WTC11 (cell line): ENCODE measurements around the gene ADGRV1. TPM values are rescaled to one million over a fixed set of nuclear protein-coding genes. Genes with fewer than 3 reads are reported as not detected.

Experiments
- ATAC-seq: fragments of 200-7000 bp; cut with Tn5 transposase; 2 replicates; pipeline ENCODE4 v1.10.0; 2021; ENCODE audit warnings: mild to moderate bottlenecking, moderate library complexity
- CTCF ChIA-PET: fragments of 300-600 bp; sonication (Branson Sonifier 250); formaldehyde crosslinking; loops from one replicate; lab custom pipeline; 2021; ENCODE audit warnings: antibody characterized with exemption; lab: Charles Lee
- POLR2A ChIA-PET: fragments of 350-600 bp; sonication (Branson Sonifier 250); formaldehyde crosslinking; loops from one replicate; lab custom pipeline; 2021; ENCODE audit warnings: antibody characterized with exemption; lab: Charles Lee
- DNase-seq: peaks from one replicate; pipeline ENCODE4 v3.0.0; 2021; ENCODE audit warnings: low spot score
- H3K27ac Mint-ChIP-seq: 2 replicates; pipeline ENCODE4 v1.8.0; 2021; ENCODE audit warnings: mixed read lengths
- H3K27me3 Mint-ChIP-seq: 2 replicates; pipeline ENCODE4 v1.8.0; 2021; ENCODE audit warnings: low read depth, mild to moderate bottlenecking, moderate library complexity, mixed read lengths
- H3K36me3 Mint-ChIP-seq: 2 replicates; pipeline ENCODE4 v1.8.0; 2021; ENCODE audit warnings: mixed read lengths
- H3K4me1 Mint-ChIP-seq: 2 replicates; pipeline ENCODE4 v1.8.0; 2022; ENCODE audit warnings: mixed read lengths
- H3K4me3 Mint-ChIP-seq: 2 replicates; pipeline ENCODE4 v1.8.0; 2021; ENCODE audit warnings: mild to moderate bottlenecking, moderate library complexity, mixed read lengths
- H3K9me3 Mint-ChIP-seq: 2 replicates; pipeline ENCODE4 v1.8.0; 2021; ENCODE audit warnings: mixed read lengths
- ATF1 ChIP-seq: sonication (generic); formaldehyde crosslinking; IDR thresholded peaks from 2 replicates; pipeline ENCODE4 v1.8.1; 2023; ENCODE audit warnings: mild to moderate bottlenecking, moderate library complexity, missing genetic modification reagents
- ATF3 ChIP-seq: sonication (generic); formaldehyde crosslinking; conservative IDR thresholded peaks from 2 replicates; pipeline ENCODE4 v1.8.1; 2022; ENCODE audit warnings: mild to moderate bottlenecking, missing genetic modification reagents
- ATF6 ChIP-seq: sonication (generic); formaldehyde crosslinking; IDR thresholded peaks from 2 replicates; pipeline ENCODE4 v1.8.1; 2023; ENCODE audit warnings: mild to moderate bottlenecking, missing genetic modification reagents
- CTCF ChIP-seq: fragments of 200-600 bp; IDR thresholded peaks from 2 replicates; pipeline ENCODE4 v1.8.0; 2022; ENCODE audit warnings: antibody characterized with exemption
- E2F5 ChIP-seq: sonication (generic); formaldehyde crosslinking; IDR thresholded peaks from 2 replicates; pipeline ENCODE4 v1.8.1; 2022; ENCODE audit warnings: mild to moderate bottlenecking, moderate library complexity, missing genetic modification reagents
- EMX1 ChIP-seq: fragments of 250-450 bp; sonication (Bioruptor Pico); IDR thresholded peaks from 2 replicates; pipeline ENCODE4 v1.8.0; 2021; ENCODE audit warnings: mild to moderate bottlenecking
- ESRRA ChIP-seq: sonication (generic); formaldehyde crosslinking; IDR thresholded peaks from 2 replicates; pipeline ENCODE4 v1.8.1; 2022; ENCODE audit warnings: mild to moderate bottlenecking, missing genetic modification reagents, borderline replicate concordance
- NR1H2 ChIP-seq: sonication (generic); formaldehyde crosslinking; IDR thresholded peaks from 2 replicates; pipeline ENCODE4 v1.9.0; 2021; ENCODE audit warnings: mild to moderate bottlenecking, moderate library complexity, missing genetic modification reagents
- NR2C2 ChIP-seq: sonication (generic); formaldehyde crosslinking; IDR thresholded peaks from 2 replicates; pipeline ENCODE4 v1.8.0; 2022; ENCODE audit warnings: mild to moderate bottlenecking, missing genetic modification reagents
- PREB ChIP-seq: sonication (generic); formaldehyde crosslinking; IDR thresholded peaks from 2 replicates; pipeline ENCODE4 v1.8.1; 2022; ENCODE audit warnings: mild to moderate bottlenecking, missing genetic modification reagents, moderate library complexity, borderline replicate concordance
- PRRX2 ChIP-seq: fragments of 250-450 bp; sonication (Bioruptor Pico); IDR thresholded peaks from 2 replicates; pipeline ENCODE4 v1.8.0; 2021; ENCODE audit warnings: mild to moderate bottlenecking
- RELA ChIP-seq: sonication (generic); formaldehyde crosslinking; IDR thresholded peaks from 2 replicates; pipeline ENCODE4 v1.8.1; 2022; ENCODE audit warnings: missing genetic modification reagents, mild to moderate bottlenecking, borderline replicate concordance
- RORB ChIP-seq: fragments of 250-450 bp; sonication (Bioruptor Pico); IDR thresholded peaks from 2 replicates; pipeline ENCODE4 v1.9.0; 2021; ENCODE audit warnings: mild to moderate bottlenecking
- SOX15 ChIP-seq: fragments of 250-450 bp; sonication (Bioruptor Pico); IDR thresholded peaks from 2 replicates; pipeline ENCODE4 v1.9.0; 2021; ENCODE audit warnings: mild to moderate bottlenecking
- TCF7 ChIP-seq: sonication (generic); formaldehyde crosslinking; IDR thresholded peaks from 2 replicates; pipeline ENCODE4 v1.8.0; 2022; ENCODE audit warnings: mild to moderate bottlenecking, low read depth, missing genetic modification reagents, moderate library complexity
- ZNF219 ChIP-seq: sonication (generic); formaldehyde crosslinking; IDR thresholded peaks from 2 replicates; pipeline ENCODE4 v1.8.0; 2023; ENCODE audit warnings: missing genetic modification reagents, mild to moderate bottlenecking, borderline replicate concordance
- ZNF317 ChIP-seq: sonication (generic); formaldehyde crosslinking; IDR thresholded peaks from 2 replicates; pipeline ENCODE4 v1.8.1; 2023; ENCODE audit warnings: low read depth, mild to moderate bottlenecking, moderate library complexity, missing genetic modification reagents, borderline replicate concordance
- ZNF671 ChIP-seq: fragments of 250-450 bp; sonication (Bioruptor Pico); IDR thresholded peaks from 2 replicates; pipeline ENCODE4 v1.8.0; 2021; ENCODE audit warnings: mild to moderate bottlenecking
- ZSCAN18 ChIP-seq: fragments of 250-450 bp; sonication (Bioruptor Pico); IDR thresholded peaks from 2 replicates; pipeline ENCODE4 v2.1.2; 2022; ENCODE audit warnings: mild to moderate bottlenecking, moderate library complexity
- total RNA-seq: library from RNA; stranded (reverse); gene quantifications from 3 replicates; pipeline ENCODE4 v1.2.3, GENCODE V29; 2021

The ADGRV1 gene
- total RNA-seq, 1 experiment from 2014 or later = 74.5 TPM

GRCh38 chr5:90944116-90944515 is 385.5 kb downstream of the ADGRV1 start:
- ChIA-PET POLR2A (no interaction called here), CTCF (interaction anchor here (1.9 kb wide), 1 partner anchor 12 kb away, joined by 7 read pairs; no protein-coding TSS in a partner anchor)
- Mint-ChIP-seq H3K4me1 (peaks cover 28% of the 10 kb centered on the region), H3K27ac (no peak overlapping the region), H3K27me3 (no peaks in the 10 kb centered on the region), H3K36me3 (peaks cover 12% of the 10 kb centered on the region), H3K4me3 (no peak overlapping the region), H3K9me3 (peaks cover 3% of the 10 kb centered on the region; the same call in 1 of the 2 replicates)
- TF ChIP-seq ATF3 (CRISPR knock-in tag) = no peak
- TF ChIP-seq ZNF219 (CRISPR knock-in tag) = no peak
- TF ChIP-seq ZNF317 (CRISPR knock-in tag) = no peak
- no peak for TF ChIP-seq TCF7 (CRISPR knock-in tag)
- TF ChIP-seq SOX15 (CRISPR knock-in tag) = no peak
- TF ChIP-seq NR2C2 (CRISPR knock-in tag) = no peak
- no peak for TF ChIP-seq NR1H2 (CRISPR knock-in tag)
- no peak for TF ChIP-seq ATF6
- TF ChIP-seq RORB (CRISPR knock-in tag) = no peak
- no peak for TF ChIP-seq ZNF671 (CRISPR knock-in tag)
- DNase-seq (no peak), ATAC-seq (no peak)

GRCh38 chr5:90947667-90948066 is 389.1 kb downstream of the ADGRV1 start:
- H3K4me1 Mint-ChIP-seq = peaks cover 3% of the 10 kb centered on the region; the same call in 1 of the 2 replicates
- H3K27ac Mint-ChIP-seq = no peak overlapping the region
- no peak overlapping the region for H3K4me3 Mint-ChIP-seq
- DNase-seq (no peak), ATAC-seq (no peak)
- H3K9me3 Mint-ChIP-seq = peaks cover 3% of the 10 kb centered on the region; the same call in 1 of the 2 replicates
- ChIA-PET CTCF (no interaction called here), POLR2A (no interaction called here)
- no peaks in the 10 kb centered on the region for H3K27me3 Mint-ChIP-seq
- TF ChIP-seq E2F5 = no peak
- H3K36me3 Mint-ChIP-seq = peaks cover 12% of the 10 kb centered on the region

GRCh38 chr5:90948969-90949368 is 390.4 kb downstream of the ADGRV1 start:
- Mint-ChIP-seq H3K27me3 (no peaks in the 10 kb centered on the region), H3K4me1 (no peaks in the 10 kb centered on the region), H3K36me3 (peaks cover 12% of the 10 kb centered on the region), H3K27ac (no peak overlapping the region), H3K4me3 (no peak overlapping the region), H3K9me3 (peaks cover 3% of the 10 kb centered on the region; the same call in 1 of the 2 replicates)
- no peak for DNase-seq
- ChIA-PET CTCF (no interaction called here), POLR2A (no interaction called here)
- no peak for ATAC-seq
- no peak for TF ChIP-seq PRRX2
- TF ChIP-seq ESRRA (CRISPR knock-in tag) = no peak
- no peak for TF ChIP-seq ZSCAN18 (CRISPR knock-in tag)
- TF ChIP-seq CTCF = no peak
- TF ChIP-seq ATF1 (CRISPR knock-in tag) = no peak
- TF ChIP-seq EMX1 (CRISPR knock-in tag) = no peak
- no peak for TF ChIP-seq RELA (CRISPR knock-in tag)
- no peak for TF ChIP-seq PREB (CRISPR knock-in tag)
